GM13976 (cell line): Measurements from ENCODE around the gene SFPQ.
"Not testable (repeated sequence)": the region's sequence is repeated elsewhere in the genome, so short reads cannot be mapped to it uniquely, and the experiment has no call there.

Experiments
- DNase-seq: peaks from one replicate; pipeline ENCODE4 v3.0.0; 2012; ENCODE audit warnings: low spot score
- in situ Hi-C: fragments of 300-500 bp; cut with MboI; formaldehyde crosslinking; loops from one replicate; pipeline ENCODE4 v1.12.0; 2022; ENCODE audit warnings: low sequenced_read_pairs, mixed read lengths, inconsistent platforms; ENCODE audit not compliant: unreplicated experiment
- TF ChIP-seq, protein P1 (sequence below): IDR thresholded peaks from 2 replicates; pipeline ENCODE4 v1.5.1; 2012; ENCODE audit warnings: borderline replicate concordance, mild to moderate bottlenecking; ENCODE audit not compliant: insufficient read depth; ENCODE audit errors: extremely low read depth, missing control alignments, control extremely low read depth

The SFPQ gene

DNA sequence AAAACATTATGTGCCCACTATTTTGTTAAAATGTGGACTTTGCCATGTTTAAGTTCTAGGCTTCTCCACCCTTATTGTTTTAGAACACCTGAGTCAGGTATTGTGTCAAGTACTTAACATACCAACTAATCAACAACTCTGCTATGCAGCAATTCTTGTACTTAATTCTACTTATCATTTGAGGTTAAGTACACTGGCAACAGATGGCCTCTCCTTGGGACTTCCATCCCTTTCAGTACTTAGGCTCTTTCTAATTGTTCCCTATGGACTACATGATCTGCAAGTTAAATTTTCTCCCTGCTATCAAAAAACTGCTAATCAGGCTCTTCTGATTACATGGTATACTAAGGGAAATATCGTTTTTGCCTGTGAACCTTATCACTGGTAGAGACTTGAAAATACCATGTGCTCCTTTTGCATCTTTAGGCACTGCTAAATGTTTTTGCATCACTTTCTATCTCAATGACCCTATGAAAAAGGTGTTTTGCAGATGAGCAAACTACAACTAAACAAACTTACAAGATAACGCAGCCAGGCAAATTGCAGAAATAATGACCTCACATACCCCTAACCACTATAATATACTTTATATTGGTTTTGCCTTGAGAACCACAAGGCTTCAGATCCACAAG lies 18.9 kb downstream of the SFPQ start:
- in situ Hi-C loops, result no loop called here
- TF ChIP-seq, protein P1, sequence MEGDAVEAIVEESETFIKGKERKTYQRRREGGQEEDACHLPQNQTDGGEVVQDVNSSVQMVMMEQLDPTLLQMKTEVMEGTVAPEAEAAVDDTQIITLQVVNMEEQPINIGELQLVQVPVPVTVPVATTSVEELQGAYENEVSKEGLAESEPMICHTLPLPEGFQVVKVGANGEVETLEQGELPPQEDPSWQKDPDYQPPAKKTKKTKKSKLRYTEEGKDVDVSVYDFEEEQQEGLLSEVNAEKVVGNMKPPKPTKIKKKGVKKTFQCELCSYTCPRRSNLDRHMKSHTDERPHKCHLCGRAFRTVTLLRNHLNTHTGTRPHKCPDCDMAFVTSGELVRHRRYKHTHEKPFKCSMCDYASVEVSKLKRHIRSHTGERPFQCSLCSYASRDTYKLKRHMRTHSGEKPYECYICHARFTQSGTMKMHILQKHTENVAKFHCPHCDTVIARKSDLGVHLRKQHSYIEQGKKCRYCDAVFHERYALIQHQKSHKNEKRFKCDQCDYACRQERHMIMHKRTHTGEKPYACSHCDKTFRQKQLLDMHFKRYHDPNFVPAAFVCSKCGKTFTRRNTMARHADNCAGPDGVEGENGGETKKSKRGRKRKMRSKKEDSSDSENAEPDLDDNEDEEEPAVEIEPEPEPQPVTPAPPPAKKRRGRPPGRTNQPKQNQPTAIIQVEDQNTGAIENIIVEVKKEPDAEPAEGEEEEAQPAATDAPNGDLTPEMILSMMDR, result no peak
- DNase-seq, result no peak

DNA sequence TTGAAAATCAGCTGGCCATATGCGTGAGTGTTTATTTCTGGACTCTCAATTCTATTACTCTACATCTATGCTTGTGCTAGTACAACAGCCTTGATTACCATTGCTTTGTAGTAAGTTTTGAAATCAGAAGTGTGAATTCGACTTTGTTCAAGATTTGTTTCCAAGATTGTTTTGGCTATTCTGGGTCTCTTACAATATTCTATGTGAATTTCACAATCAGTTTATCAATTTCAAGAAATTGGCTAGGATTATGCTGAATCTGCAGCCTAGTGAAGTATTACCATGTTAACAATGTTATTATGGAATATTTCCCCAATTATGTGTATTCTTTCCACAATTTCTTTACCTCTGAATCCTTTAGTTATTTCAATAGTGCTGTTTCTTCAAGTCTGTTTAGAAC lies 19.5 kb downstream of the SFPQ start:
- DNase-seq, result no peak
- in situ Hi-C loops, result no loop called here
- TF ChIP-seq, protein P1, result no peak

DNA sequence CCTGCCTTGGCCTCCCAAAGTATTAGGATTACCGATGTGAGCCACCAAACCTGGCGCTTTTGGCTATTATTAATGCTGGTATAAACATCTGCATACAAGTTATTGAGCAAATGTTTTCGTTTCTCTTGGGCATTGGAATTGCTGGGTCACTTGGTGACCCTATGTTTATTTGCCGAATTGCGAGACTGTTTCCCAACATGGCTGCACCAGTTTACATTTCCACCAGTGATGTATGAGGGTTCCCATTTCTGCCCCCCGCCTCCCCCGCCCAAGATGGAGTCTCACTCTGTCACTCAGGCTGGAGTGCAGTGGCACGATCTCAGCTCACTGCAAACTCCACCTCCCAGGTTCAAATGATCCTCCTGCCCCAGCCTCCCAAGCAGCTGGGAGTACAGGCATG lies 20.9 kb downstream of the SFPQ start:
- in situ Hi-C loops, result no loop called here
- TF ChIP-seq, protein P1, result no peak
- no peak for DNase-seq

DNA sequence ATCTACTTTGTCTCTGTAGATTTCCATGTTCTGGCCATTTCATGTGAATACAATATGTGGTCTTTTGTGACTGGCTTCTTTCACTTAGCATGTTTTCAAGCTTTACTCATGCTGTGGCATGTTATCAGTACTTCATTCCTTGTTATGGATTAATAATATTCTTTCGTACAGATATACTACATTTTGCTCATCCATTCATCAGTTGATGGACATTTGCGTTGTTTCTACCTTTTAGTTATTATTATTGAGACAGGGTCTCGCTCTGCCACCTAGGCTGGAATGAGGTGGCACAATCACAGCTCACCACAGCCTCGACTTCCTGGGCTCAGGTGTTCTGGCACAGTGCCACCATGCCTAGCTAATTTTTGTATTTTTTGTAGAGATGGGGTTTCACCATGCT lies 21.4 kb downstream of the SFPQ start:
- TF ChIP-seq, protein P1, result no peak
- no peak for DNase-seq
- in situ Hi-C loops, result no loop called here

DNA sequence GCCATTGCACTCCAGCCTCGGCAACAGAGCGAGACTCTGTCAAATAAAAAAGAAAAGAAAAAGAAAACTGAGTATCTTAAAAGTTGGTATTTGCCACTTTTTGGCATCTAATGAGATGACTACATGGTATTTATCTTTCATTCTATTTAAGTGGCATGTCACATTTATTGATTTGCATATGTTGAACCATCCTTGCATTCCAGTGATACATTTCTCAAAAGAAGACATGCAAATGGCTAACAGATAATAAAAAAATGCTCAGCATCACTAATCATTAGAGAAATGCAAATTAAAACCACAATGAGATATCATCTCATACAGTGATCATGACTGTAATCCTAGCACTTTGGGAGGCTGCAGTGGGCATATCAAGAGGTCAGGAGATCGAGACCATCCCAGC lies 28.1 kb downstream of the SFPQ start:
- in situ Hi-C loops, result no loop called here
- no peak for DNase-seq
- TF ChIP-seq, protein P1, result no peak

DNA sequence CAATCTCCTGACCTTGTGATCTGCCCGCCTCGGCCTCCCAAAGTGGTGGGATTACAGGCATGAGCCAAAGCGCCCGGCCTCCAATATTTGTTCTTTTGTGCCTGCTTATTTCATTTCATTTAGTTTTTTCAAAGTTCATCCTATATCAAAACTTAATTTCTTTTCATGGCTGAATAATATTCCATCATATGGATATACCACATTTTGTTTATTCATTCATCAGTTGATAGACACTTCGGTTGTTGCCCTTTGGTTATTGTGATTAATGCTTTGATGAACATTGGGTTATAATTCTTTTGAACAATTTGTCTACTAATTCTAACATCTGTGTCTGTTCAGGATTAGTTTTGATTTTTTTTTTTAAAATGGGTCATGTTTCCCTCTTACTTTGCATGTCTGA lies 41.7 kb downstream of the SFPQ start:
- in situ Hi-C loops, result no loop called here
- TF ChIP-seq, protein P1, result no peak
- no peak for DNase-seq

DNA sequence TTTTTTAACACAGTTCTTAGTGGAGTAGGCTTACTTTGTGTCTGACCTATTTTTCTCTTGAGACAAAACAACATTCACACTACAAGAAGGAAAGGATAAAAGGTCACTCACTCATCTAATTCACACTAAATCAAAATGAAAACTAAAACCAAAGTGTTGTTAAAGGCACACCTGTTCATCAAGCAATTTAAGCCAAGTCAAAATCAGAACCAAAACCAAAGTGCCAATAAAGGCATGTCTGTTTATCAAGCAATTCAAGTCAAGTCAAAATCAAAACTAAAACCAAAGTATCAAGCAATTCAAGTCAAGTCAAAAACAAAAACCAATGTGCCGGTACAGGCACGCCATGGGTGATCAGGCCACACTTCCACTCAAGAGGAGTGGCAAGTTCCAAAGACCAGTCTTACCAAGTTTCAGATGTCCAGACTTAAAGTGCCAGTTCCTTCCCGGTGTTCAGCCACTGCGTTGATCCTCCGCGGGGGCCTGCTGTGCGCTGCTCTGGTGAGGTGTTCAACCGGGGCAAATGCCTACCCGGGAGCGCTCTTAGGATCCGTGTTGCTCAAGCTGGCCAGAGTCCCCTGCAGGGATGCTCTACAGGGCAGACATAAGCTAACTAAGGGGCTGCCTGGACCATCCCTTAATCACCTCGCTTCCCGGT lies 46.9 kb downstream of the SFPQ start:
- in situ Hi-C loops, DNase-seq: not testable (repeated sequence)
